Globus pallidus (tissue), 1 donor: ENCODE results near the gene GLS.
A peak's percentile ranks its signal among the peaks of the same experiment; 100 is the strongest.
"Not testable (repeated sequence)": the region's sequence is repeated elsewhere in the genome, so short reads cannot be mapped to it uniquely, and the experiment has no call there.

ENCODE experiments used
- DNase-seq: peaks from one replicate; pipeline ENCODE4 v3.0.0-alpha.2; 2015; ENCODE audit warnings: low spot score

Gene GLS

GRCh38 chr2:190995315-190995714 is 114.7 kb downstream of the GLS start:
- not testable (repeated sequence) for DNase-seq

GRCh38 chr2:190996338-190996946 is 115.8 kb downstream of the GLS start:
- no peak for DNase-seq

GRCh38 chr2:190996947-190997346 is 116.3 kb downstream of the GLS start:
- DNase-seq: no peak

- no peak for DNase-seq
These were observed 117.0 kb downstream of the GLS start for GRCh38 chr2:190997526-190998113.

- DNase-seq: no peak
These were observed 118.4 kb downstream of the GLS start for GRCh38 chr2:190999058-190999457.

GRCh38 chr2:190999949-191000665 is 119.5 kb downstream of the GLS start:
- DNase-seq: no peak

GRCh38 chr2:191001032-191001431 is 120.4 kb downstream of the GLS start:
- no peak for DNase-seq

- DNase-seq: no peak
These were observed 121.0 kb downstream of the GLS start for GRCh38 chr2:191001624-191002023.

- no peak for DNase-seq
These were observed 123.0 kb downstream of the GLS start for GRCh38 chr2:191003405-191004309.

GRCh38 chr2:191006297-191006696 is 125.7 kb downstream of the GLS start:
- no peak for DNase-seq

- DNase-seq: no peak
These were observed 126.6 kb downstream of the GLS start for GRCh38 chr2:191006997-191007783.

- no peak for DNase-seq
These were observed 127.7 kb downstream of the GLS start for GRCh38 chr2:191008286-191008685.

- no peak for DNase-seq
These were observed 129.1 kb downstream of the GLS start for GRCh38 chr2:191009541-191010374.

- DNase-seq: no peak
These were observed 130.6 kb downstream of the GLS start for GRCh38 chr2:191010887-191011885.

- no peak for DNase-seq
These were observed 131.7 kb downstream of the GLS start for GRCh38 chr2:191012346-191012745.

GRCh38 chr2:191012845-191013681 is 132.4 kb downstream of the GLS start:
- no peak for DNase-seq

GRCh38 chr2:191013682-191013931 is 133.0 kb downstream of the GLS start:
- DNase-seq: no peak

- peak; percentile 91 for DNase-seq
These were observed 133.5 kb downstream of the GLS start, which contains the start of gene STAT1 for GRCh38 chr2:191013932-191014652. Gene STAT1 (minus strand): TSS chr2:191014171. CDS start chr2:191010003, 4,168 bp downstream.
